ENCODE data around the gene TRMT5. TPM values are rescaled to one million over a fixed set of nuclear protein-coding genes. Genes with fewer than 3 reads are reported as not detected.

The TRMT5 gene
- total and polyA plus RNA-seq, 8 donors = 2.3 to 10.0 (median 6.9) TPM

GRCh38 chr14:61003571-61003970 is 22.7 kb upstream of the TRMT5 start:
- Histone ChIP-seq H3K4me3 (no peak overlapping the region), H3K27me3 (no peaks in the 10 kb centered on the region), H3K4me1 (no peaks in the 10 kb centered on the region), H3K36me3 (no peaks in the 10 kb centered on the region), H3K9me3 (no peaks in the 10 kb centered on the region), H3K27ac (no peak overlapping the region)
- ATAC-seq (no peak), DNase-seq (no peak), FAIRE-seq (no peak)
- WGBS, 2 donors = 95 to 100% methylated on average over 1 of the region's 1 CpG
- no peak for TF ChIP-seq CTCF (IDR thresholded peaks at IDR 0.05)
- intact Hi-C loops (cut with DNase I) = no loop called here

DNA sequence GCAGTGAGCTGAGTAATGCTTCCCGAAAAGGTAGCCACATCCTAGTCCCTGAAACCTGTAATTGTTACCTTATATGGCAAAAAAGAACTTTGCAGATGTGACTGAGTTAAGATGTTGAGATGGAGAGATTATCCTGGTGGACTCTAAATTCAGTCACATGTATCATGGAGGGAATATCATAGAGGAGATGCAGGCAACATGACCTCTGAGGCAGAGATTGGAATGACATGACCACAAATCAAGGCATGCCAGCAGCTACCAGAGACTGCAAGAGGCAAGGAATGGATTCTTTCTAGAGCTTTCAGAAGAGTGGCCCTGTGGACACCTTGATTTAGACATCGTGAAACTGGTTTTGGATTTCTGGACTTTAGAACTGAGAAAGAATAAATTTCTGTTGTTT is 18.7 kb upstream of the TRMT5 start:
- DNase-seq (no peak), ATAC-seq (no peak), FAIRE-seq (no peak)
- Histone ChIP-seq H3K9me3 (no peaks in the 10 kb centered on the region), H3K27ac (no peak overlapping the region), H3K4me3 (no peak overlapping the region), H3K4me1 (no peaks in the 10 kb centered on the region), H3K36me3 (no peaks in the 10 kb centered on the region), H3K27me3 (no peaks in the 10 kb centered on the region)
- TF ChIP-seq CTCF (IDR thresholded peaks at IDR 0.05) = no peak
- intact Hi-C loops (cut with DNase I) = no loop called here
- 94 to 95% methylated on average over 2 of the region's 2 CpGs for WGBS, 2 donors

GRCh38 chr14:60998617-60999016 is 17.7 kb upstream of the TRMT5 start:
- no peak for FAIRE-seq
- no peaks in the 10 kb centered on the region for H3K9me3 ChIP-seq
- WGBS, 2 donors = 89 to 91% methylated on average over 9 of the region's 9 CpGs
- H3K27ac ChIP-seq = no peak overlapping the region
- no peaks in the 10 kb centered on the region for H3K27me3 ChIP-seq
- no peaks in the 10 kb centered on the region for H3K4me1 ChIP-seq
- TF ChIP-seq CTCF (IDR thresholded peaks at IDR 0.05) = no peak
- DNase-seq = no peak
- no peaks in the 10 kb centered on the region for H3K36me3 ChIP-seq
- intact Hi-C loops (cut with DNase I) = no loop called here
- H3K4me3 ChIP-seq = no peak overlapping the region
- no peak for ATAC-seq

DNA sequence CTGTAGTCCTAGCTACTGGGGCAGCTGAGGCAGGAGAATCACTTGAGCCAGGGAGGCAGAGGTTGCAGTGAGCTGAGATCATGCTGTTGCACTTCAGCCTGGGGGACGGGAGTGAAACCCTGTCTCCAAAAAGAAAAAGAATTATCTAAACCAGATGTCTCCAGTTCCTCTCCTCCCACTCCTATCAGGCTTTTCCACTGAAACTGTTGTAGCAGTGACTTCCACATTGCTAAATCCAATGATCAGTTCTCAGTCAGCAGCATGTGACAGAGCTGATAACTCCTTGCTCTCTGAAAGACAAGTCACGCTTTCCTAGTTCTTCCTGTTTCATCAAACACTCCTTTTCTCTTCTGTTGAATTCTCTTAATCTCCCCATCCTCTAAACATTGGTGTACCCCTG is 8.7 kb upstream of the TRMT5 start:
- H3K36me3 ChIP-seq = no peaks in the 10 kb centered on the region
- 82 to 88% methylated on average over 2 of the region's 2 CpGs for WGBS, 2 donors
- intact Hi-C loops (cut with DNase I) = no loop called here
- H3K9me3 ChIP-seq = no peaks in the 10 kb centered on the region
- H3K27me3 ChIP-seq = no peaks in the 10 kb centered on the region
- ATAC-seq = peak in 2 of 4 donors; percentile 23 to 58
- DNase-seq = peak in 1 of 6 donors; percentile 17
- H3K27ac ChIP-seq = no peak overlapping the region
- no peak for TF ChIP-seq CTCF (IDR thresholded peaks at IDR 0.05)
- no peak for FAIRE-seq
- H3K4me3 ChIP-seq = no peak overlapping the region
- H3K4me1 ChIP-seq = no peaks in the 10 kb centered on the region

DNA sequence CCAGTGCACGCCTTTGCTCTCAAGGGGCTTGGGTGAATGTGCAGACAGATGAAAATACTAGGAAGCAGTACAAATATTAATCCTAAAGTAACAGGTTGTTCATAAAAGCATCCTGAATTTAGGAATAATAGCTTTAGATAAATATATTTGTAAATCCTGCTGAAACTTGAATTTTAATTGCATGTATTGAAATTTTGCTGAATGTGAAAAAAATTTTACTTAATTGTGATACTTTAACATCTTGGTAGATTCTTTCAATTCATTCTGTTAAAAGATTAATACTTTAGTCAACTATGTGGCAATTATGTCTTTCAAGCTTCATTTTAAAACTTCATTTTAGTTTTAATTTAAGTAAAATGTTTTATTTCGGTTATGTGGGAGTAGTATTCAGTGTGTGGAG is 5.6 kb upstream of the TRMT5 start:
- no peaks in the 10 kb centered on the region for H3K4me1 ChIP-seq
- intact Hi-C loops (cut with DNase I) = no loop called here
- H3K4me3 ChIP-seq = no peak overlapping the region
- FAIRE-seq (no peak), DNase-seq (no peak), ATAC-seq (no peak)
- no peaks in the 10 kb centered on the region for H3K27me3 ChIP-seq
- no peaks in the 10 kb centered on the region for H3K9me3 ChIP-seq
- H3K27ac ChIP-seq = no peak overlapping the region
- WGBS, 2 donors = 88 to 96% methylated on average over 2 of the region's 2 CpGs
- no peaks in the 10 kb centered on the region for H3K36me3 ChIP-seq
- TF ChIP-seq CTCF (IDR thresholded peaks at IDR 0.05) = no peak
